AG04450 (cell line): ENCODE data around the gene MRPS14. TPM values are rescaled to one million over a fixed set of nuclear protein-coding genes. Genes with fewer than 3 reads are reported as not detected.
A peak's percentile ranks its signal among the peaks of the same experiment; 100 is the strongest.

ENCODE experiments used
- CTCF ChIA-PET: fragments of 300-600, 350-600 bp; formaldehyde crosslinking; extraction: SDS; loops from one replicate; lab custom pipeline; 2022; ENCODE audit warnings: antibody characterized with exemption, inconsistent platforms; lab: Charles Lee
- POLR2A ChIA-PET: fragments of 350-600 bp; formaldehyde crosslinking; extraction: SDS; loops from one replicate; lab custom pipeline; 2021; ENCODE audit warnings: antibody characterized with exemption, inconsistent platforms; lab: Yijun Ruan, JAX
- DNase-seq: peaks from one replicate; pipeline ENCODE4 v3.0.0-alpha.2; 2011; ENCODE audit warnings: low read depth, low spot score
- H3K27ac ChIP-seq: one replicate; pipeline ENCODE4 v1.5.1; 2012; ENCODE audit warnings: low read depth, low read length, control low read depth
- H3K27me3 ChIP-seq: one replicate; pipeline ENCODE4 v1.6.0; 2012; ENCODE audit warnings: low read length; ENCODE audit not compliant: control insufficient read depth, insufficient read depth
- H3K4me3 ChIP-seq: 2 replicates; pipeline ENCODE4 v1.5.1; 2011; ENCODE audit warnings: mild to moderate bottlenecking, low read depth, low read length, control low read depth
- H3K9me3 ChIP-seq: 2 replicates; pipeline ENCODE4 v1.5.1; 2012; ENCODE audit warnings: low read length; ENCODE audit not compliant: control insufficient read depth, insufficient read depth
- CTCF ChIP-seq: IDR thresholded peaks from 2 replicates; pipeline ENCODE4 v1.5.1; 2011; ENCODE audit warnings: low read depth, low read length, control low read depth, inconsistent platforms
- polyA minus RNA-seq: library from RNA; depleted of rRNA, polyadenylated mRNA; stranded (reverse); fragments of >200 nt; gene quantifications from 2 replicates; pipeline ENCODE4 v1.2.3, GENCODE V29; 2011; rRNA and poly(A)+ RNA removed
- polyA plus RNA-seq: library from polyadenylated mRNA; depleted of rRNA; stranded (reverse); fragments of >200 nt; gene quantifications from 2 replicates; pipeline ENCODE4 v1.2.3, GENCODE V29; 2011; rRNA removed

MRPS14 gene
- polyA plus RNA-seq (37.4 and 40.8 TPM in 2 replicates), polyA minus RNA-seq (14.0 and 14.4 TPM in 2 replicates)

DNA sequence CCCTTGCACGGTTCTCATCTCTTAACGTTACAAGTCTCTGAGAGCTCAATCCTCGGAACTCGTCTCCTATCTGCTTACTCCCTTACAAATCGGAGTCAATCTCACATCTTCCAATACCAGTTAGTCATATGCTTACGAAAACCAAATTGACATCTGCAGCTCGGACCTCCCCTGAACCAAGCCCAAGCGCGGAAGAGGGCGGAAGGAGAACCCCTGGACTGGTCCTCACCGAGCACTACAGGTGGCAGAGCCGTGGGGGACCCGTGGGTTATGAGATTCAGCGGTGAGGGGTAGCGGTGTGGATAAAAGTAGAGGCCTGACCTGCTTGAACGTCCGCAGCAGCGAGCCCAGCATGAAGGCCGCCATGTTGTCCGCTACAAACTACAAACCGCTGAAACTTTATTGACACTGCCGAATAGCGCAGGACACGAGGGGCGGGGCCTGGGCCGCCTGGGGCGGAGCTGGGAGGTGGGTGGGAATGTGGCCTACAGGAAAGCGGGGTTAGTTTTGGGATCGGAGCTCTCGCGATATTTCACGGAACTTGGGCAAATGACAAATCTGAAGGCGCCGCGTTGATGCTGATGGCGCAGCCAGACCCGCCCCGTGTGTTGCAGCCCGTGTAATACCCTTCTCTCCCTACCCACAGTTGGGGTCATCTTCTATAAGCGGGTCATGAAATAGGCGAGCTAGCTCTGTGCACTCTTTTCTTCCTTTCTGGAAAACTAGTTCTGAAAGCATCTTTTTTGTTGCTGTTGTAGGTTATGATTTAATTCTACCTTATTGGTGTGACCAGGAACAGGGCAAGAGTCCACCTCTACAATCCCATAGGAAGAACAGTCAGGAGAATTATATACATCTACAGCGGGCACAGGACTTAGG lies at the start of gene MRPS14:
Gene MRPS14 (minus strand): TSS at position 383 of the 879 bp plus-strand sequence. CDS start 17 bp downstream, at position 366.
- DNase-seq: peak; percentile 98
- Histone ChIP-seq H3K27me3 (no peaks in the 10 kb centered on the region), H3K9me3 (no peaks in the 10 kb centered on the region; the same call in 1 of the 2 replicates), H3K27ac (peak within 1 kb of the TSS; percentile 80), H3K4me3 (peak within 1 kb of the TSS; percentile 96)
- no peak for TF ChIP-seq CTCF
- POLR2A ChIA-PET: interaction anchor here (0.7 to 1.5 kb wide), 8 partner anchors 9 to 1185 kb away, joined by 4 to 35 read pairs (median 6); partner anchors contain the start of gene CACYBP
- CTCF ChIA-PET: interaction anchor here (0.8 to 2.7 kb wide), 7 partner anchors 8 to 761 kb away, joined by 3 to 14 read pairs (median 4); no protein-coding TSS in a partner anchor

GRCh38 chr1:175072099-175072951 lies 49.1 kb upstream of the MRPS14 start:
- peak overlapping the region; percentile 31 for H3K27ac ChIP-seq
- peak; percentile 23 for DNase-seq
- POLR2A ChIA-PET: no interaction called here

GRCh38 chr1:175071276-175071943 lies 48.2 kb upstream of the MRPS14 start:
- ChIA-PET POLR2A (no interaction called here), CTCF (no interaction called here)
- DNase-seq: no peak
- no peaks in the 10 kb centered on the region for H3K27me3 ChIP-seq
- no peak overlapping the region for H3K4me3 ChIP-seq
- no peaks in the 10 kb centered on the region for H3K9me3 ChIP-seq
- no peak overlapping the region for H3K27ac ChIP-seq
- no peak for TF ChIP-seq CTCF

More at GRCh38 chr1:175072099-175072951, 49.1 kb upstream of the MRPS14 start:
- Histone ChIP-seq H3K27me3 (no peaks in the 10 kb centered on the region), H3K9me3 (no peaks in the 10 kb centered on the region), H3K4me3 (no peak overlapping the region)
- no peak for TF ChIP-seq CTCF
- CTCF ChIA-PET: no interaction called here

- no peaks in the 10 kb centered on the region for H3K27me3 ChIP-seq
- ChIA-PET CTCF (no interaction called here), POLR2A (no interaction called here)
- DNase-seq: no peak
- TF ChIP-seq CTCF: no peak
- H3K4me3 ChIP-seq: no peak overlapping the region
- H3K9me3 ChIP-seq: no peaks in the 10 kb centered on the region
- H3K27ac ChIP-seq: no peak overlapping the region
Observed at GRCh38 chr1:175070818-175071217, 47.6 kb upstream of the MRPS14 start.
